Left kidney (tissue), 8 donors: Measurements from ENCODE around the gene DDOST. TPM values are rescaled to one million over a fixed set of nuclear protein-coding genes. Genes with fewer than 3 reads are reported as not detected.

ENCODE experiments used
- DNase-seq: peaks from one replicate; pipeline ENCODE4 v3.0.0-alpha.2; 2013
- long read RNA-seq, 8 donors: transcript quantifications; one replicate each; lab custom pipeline, GENCODE V29; 2026
- polyA plus RNA-seq: library from polyadenylated mRNA; unstranded; fragments of 120-200 nt; gene quantifications from one replicate; pipeline ENCODE4 v1.2.1, GENCODE V29; 2013; ENCODE audit not compliant: insufficient read length

Gene DDOST
- polyA plus RNA-seq: 221 TPM
- long read RNA-seq, donor 1, transcript DDOST-202 (11 exons, 2,126 nt): major isoform, 93 of 116 reads
- long read RNA-seq, donor 1, partial matches to known transcripts: 21 of 116 reads
- long read RNA-seq, donor 1, other reads (novel, unspliced or antisense): 0 of 116 reads
- long read RNA-seq, donor 2, transcript DDOST-202 (11 exons, 2,126 nt): major isoform, 87 of 106 reads
- long read RNA-seq, donor 2, partial matches to known transcripts: 15 of 106 reads
- long read RNA-seq, donor 2, other reads (novel, unspliced or antisense): 0 of 106 reads
- long read RNA-seq, donor 3, transcript DDOST-202 (11 exons, 2,126 nt): major isoform, 84 of 125 reads
- long read RNA-seq, donor 3, partial matches to known transcripts: 40 of 125 reads
- long read RNA-seq, donor 3, other reads (novel, unspliced or antisense): 0 of 125 reads
- long read RNA-seq, donor 4, partial matches to known transcripts: 0 of 5 reads
- long read RNA-seq, donor 4, other reads (novel, unspliced or antisense): 0 of 5 reads
- long read RNA-seq, donor 5, transcript DDOST-202 (11 exons, 2,126 nt): major isoform, 181 of 240 reads
- long read RNA-seq, donor 5, partial matches to known transcripts: 56 of 240 reads
- long read RNA-seq, donor 5, other reads (novel, unspliced or antisense): 0 of 240 reads
- long read RNA-seq, donor 6, transcript DDOST-202 (11 exons, 2,126 nt): major isoform, 103 of 145 reads
- long read RNA-seq, donor 6, partial matches to known transcripts: 39 of 145 reads
- long read RNA-seq, donor 6, other reads (novel, unspliced or antisense): 0 of 145 reads
- long read RNA-seq, donor 7, transcript DDOST-202 (11 exons, 2,126 nt): major isoform, 139 of 170 reads
- long read RNA-seq, donor 7, partial matches to known transcripts: 29 of 170 reads
- long read RNA-seq, donor 7, other reads (novel, unspliced or antisense): 0 of 170 reads
- long read RNA-seq, donor 8, transcript DDOST-202 (11 exons, 2,126 nt): major isoform, 32 of 38 reads
- long read RNA-seq, donor 8, partial matches to known transcripts: 5 of 38 reads
- long read RNA-seq, donor 8, other reads (novel, unspliced or antisense): 0 of 38 reads

GRCh38 chr1:20661207-20662109, at the start of gene DDOST:
DDOST (minus strand) TSS chr1:20661369; CDS start chr1:20661350, 19 bp downstream.
- peak; percentile 96 for DNase-seq

DNA sequence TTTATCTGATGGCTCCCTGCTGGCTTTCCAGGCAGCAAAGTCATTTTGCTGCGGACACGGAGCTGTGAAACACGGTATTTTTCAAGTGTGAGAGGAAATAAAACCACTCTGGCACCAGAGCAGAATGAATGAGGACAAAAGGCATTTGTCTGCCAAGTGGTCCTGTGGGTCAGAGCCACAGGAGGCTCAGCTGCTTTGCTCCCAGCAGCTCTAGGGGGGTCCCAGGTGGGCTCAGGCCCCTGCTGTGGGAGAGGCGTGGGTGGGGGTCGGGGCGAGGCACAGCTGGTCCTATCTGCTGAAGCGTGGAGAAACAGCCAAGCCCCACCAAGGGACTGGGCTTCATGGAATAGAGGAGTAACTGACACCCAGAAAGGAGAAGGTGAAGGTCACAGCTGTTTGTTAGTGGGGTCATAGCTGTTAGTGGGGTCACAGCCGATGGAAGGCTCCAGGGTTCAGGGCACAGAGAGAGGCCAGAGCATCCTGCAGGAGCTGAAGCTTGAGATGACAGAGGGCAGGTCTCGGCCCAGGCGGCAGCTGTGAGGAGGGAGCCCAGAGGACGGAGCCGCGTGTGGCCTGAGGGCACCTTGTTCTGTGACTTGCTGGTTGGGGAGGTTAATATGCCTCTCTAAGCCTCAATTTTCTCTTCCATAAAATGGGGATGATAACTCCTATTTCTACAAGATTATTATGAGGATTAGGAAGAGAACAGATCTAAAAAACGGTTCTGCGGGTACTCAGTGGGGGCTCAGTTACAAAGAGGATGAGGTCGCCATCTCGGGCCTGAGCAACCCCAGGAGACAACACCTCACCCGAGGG, 49.5 kb upstream of the DDOST start:
- DNase-seq: no peak

- no peak for DNase-seq
Observed at GRCh38 chr1:20709868-20710267, 48.7 kb upstream of the DDOST start.

DNA sequence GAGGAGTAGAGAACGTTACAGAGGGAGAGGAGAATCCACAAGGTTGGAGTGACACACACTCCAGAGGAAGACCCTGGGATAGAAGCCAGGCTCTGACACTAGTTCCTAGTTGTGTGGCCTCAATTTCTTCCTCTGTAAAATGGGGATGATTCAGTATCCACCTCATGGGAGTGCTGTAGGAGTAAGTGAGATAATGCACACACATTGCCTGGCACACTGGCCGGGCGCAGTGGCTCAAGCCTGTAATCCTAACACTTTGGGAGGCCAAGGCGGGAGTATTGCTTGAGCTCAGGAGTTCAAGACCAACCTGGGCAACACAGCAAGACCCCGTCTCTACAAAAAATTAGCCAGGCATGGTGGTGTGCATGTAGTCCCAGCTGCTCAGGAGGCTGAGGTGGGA, 47.7 kb upstream of the DDOST start:
- DNase-seq: no peak

DNA sequence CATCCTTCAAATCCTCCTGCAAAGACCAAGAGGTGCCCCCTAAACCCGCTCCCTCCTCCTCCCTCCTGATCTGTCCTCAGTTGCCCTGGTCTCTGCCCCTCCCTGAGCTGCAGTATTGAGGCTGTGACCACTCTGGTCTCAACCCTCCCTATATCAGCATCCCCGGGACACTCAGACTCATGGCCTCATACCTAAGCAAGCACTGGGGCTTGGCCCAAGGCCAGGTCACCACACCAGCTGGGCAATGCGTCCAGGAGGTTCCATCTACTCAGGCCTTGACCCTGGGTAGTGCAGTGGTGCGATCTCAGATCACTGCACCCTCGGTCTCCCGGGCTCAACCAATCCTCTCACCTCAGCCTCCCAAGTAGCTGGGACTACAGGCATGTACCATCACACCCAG, 46.9 kb upstream of the DDOST start:
- no peak for DNase-seq

DNA sequence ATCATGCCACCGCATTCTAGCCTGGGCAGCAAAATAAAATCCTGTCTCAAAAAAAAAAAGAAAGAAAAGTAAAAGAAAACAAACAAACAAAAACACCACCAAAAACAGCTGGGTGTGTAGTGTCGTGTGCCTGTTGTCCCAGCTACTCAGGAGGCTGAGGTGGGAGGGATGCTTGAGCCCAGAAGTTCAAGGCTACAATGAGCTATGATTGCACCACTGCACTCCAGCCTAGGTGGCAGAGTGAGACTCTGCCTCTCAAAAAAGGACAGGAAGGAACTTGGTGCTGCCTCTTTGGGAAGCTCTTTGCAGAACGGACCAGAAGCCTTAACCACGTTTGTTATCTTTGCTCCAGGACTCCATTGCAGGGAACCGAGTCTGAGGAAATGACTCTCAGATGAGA, 45.7 kb upstream of the DDOST start:
- DNase-seq: no peak

DNA sequence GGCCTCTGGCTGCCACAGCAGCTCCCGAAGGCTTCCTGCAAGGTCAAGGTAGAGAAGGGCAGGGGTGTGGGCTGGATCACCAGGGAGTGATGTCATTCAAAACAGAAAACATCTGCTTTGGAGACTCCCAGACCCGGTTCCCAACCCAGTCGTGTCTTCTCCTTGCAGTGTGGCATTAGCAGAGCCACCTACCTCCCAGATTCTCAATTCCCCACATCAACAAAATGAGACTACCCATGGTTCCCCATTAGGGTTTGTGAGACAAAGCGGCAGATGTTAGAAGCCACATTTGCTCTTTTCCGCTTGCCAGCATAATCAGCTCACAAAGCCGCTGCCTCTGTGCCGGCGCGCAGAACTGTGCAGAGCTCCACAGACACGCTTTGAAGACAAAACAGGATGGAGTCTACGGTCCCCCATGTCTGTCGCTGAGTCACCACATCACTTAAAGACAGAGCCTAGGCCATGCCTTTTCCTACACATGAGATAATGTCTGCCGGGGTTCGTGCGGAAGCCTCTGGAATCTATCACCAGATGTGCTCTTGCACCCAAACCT, 44.1 kb upstream of the DDOST start:
- DNase-seq: no peak

- no peak for DNase-seq
Observed at GRCh38 chr1:20704390-20705202, 43.4 kb upstream of the DDOST start.

GRCh38 chr1:20703124-20703756, 42.1 kb upstream of the DDOST start:
- DNase-seq: no peak

- no peak for DNase-seq
Observed at GRCh38 chr1:20702416-20702815, 41.2 kb upstream of the DDOST start.

DNA sequence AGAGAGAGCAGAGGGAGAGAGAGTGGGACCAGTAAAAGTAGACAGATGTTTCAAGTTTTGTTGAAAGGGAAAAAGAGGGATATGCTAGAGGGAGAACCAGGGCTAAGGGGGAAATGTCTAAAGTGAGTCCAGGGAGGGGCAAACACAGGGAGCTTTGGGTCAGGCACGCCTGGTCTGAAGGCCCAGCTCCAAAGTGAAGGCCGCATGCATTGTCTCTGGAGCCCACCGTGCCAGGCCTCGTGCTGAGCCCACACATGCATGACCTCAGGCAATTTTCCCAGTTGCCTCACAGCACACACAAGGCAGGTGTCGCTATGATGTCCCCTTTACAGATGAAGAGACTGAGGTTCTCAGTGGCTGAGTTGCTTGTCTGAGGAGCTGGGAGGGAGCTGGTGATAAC, 40.7 kb upstream of the DDOST start:
- no peak for DNase-seq

DNA sequence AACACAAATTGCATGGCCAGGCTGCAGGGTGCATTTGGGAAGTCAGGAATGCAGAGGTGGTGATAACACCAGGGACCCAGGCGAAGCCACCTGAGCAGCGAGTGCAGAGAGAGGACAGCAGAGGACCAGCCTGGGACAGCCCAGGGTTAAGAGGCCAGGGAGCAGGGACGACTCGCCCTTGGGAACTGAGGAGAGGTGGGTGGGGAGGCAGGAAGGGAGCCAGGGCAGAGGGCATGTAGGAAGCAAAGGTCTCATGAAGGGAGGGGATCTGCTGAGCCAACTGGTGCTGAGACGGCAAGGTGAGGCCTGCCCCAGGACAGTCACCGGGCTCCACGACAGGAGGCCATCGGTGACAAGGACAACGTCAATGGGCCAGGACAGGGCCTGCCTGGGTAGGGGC, 40.3 kb upstream of the DDOST start:
- no peak for DNase-seq

- no peak for DNase-seq
Observed at GRCh38 chr1:20700636-20701215, 39.6 kb upstream of the DDOST start.

DNA sequence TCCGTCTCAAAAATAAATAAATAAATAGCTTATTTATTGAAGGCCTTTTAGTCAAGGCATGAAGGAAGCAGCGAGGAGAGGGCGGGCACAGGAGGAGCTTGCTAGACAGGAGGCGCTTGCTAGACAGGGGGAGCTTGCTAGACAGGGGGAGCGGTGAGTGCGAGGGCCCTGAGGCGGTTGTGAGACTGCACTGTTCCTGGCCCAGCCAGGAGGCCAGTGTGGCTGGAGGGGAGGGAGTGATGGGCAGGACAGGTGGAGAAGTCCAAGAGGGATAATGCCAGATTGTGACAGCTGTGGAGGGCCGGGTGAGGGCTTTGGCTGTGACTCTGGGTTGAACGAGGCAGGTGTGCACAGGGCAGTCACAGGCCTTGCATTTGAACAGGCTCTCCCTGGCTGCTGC, 38.4 kb upstream of the DDOST start:
- no peak for DNase-seq

GRCh38 chr1:20698195-20698910, 37.2 kb upstream of the DDOST start:
- no peak for DNase-seq

DNA sequence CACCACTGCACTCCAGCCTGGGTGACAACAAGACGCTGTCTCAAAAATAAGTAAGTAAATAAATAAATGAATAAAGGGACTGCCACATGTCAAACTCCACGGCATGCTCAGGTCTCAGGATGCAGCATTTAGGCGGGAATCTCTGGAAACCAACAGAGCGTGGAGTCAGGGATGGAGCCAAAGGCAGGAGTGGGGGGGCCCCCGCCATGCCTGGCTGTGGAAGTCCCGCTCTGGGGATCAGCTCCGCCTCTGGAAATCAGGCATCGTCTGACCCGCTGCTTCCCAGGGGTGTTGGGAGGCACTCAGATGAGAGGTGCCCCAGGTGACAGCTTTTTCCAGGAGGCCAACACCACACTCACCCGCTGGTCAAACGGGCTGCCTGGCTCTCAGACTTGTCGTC, 36.4 kb upstream of the DDOST start:
- no peak for DNase-seq

GRCh38 chr1:20696397-20697333, 35.5 kb upstream of the DDOST start:
- peak; percentile 87 for DNase-seq
